HEK293 (cell line): Measurements from ENCODE around the gene CTNNA2.

Source experiments
- CTCF ChIA-PET: fragments of 350-600 bp; formaldehyde crosslinking; extraction: SDS; loops from one replicate; lab custom pipeline; 2021; ENCODE audit warnings: antibody characterized with exemption; lab: Yijun Ruan, JAX
- POLR2A ChIA-PET: fragments of 300-600 bp; formaldehyde crosslinking; extraction: SDS; loops from one replicate; lab custom pipeline; 2020; ENCODE audit warnings: antibody characterized with exemption, inconsistent platforms; lab: Yijun Ruan, JAX
- H3K27ac ChIP-seq: fragments of 200-500 bp; sonication (Bioruptor generic); 2 replicates; pipeline ENCODE4 v1.5.1; 2014; ENCODE audit warnings: low read depth, low read length, control low read depth, inconsistent platforms; ENCODE audit errors: extremely low read depth
- H3K36me3 ChIP-seq, 2 experiments: fragments of 200-500 bp in 1 of 2; sonication (Bioruptor generic) in 1 of 2; 1 replicate in 1 of 2; 2 replicates in 1 of 2; pipeline ENCODE4 v1.5.1; 2014 to 2017; ENCODE audit warnings: inconsistent platforms in 2 of 2, low read length in 2 of 2; ENCODE audit not compliant: control insufficient read depth in 2 of 2, insufficient read depth in 1 of 2
- H3K4me1 ChIP-seq: fragments of 200-500 bp; sonication (Bioruptor generic); 2 replicates; pipeline ENCODE4 v1.5.1; 2014; ENCODE audit warnings: mild to moderate bottlenecking, low read length, inconsistent platforms; ENCODE audit not compliant: control insufficient read depth, insufficient read depth
- H3K4me3 ChIP-seq: 2 replicates; pipeline ENCODE4 v1.5.1; 2011; ENCODE audit warnings: low read depth, mild to moderate bottlenecking, control low read depth, low read length, moderate library complexity
- H3K9me3 ChIP-seq: fragments of 200-500 bp; sonication (Bioruptor generic); 2 replicates; pipeline ENCODE4 v1.5.1; 2014; ENCODE audit warnings: low read depth, low read length, inconsistent platforms; ENCODE audit not compliant: control insufficient read depth, insufficient read depth
- BCL6B ChIP-seq: fragments of 450-650 bp; formaldehyde crosslinking; IDR thresholded peaks from 2 replicates; pipeline ENCODE4 v1.5.1; 2017; ENCODE audit warnings: missing biosample characterization, missing genetic modification characterization
- GLIS1 ChIP-seq: fragments of 450-650 bp; formaldehyde crosslinking; IDR thresholded peaks from 2 replicates; pipeline ENCODE4 v1.5.1; 2016; ENCODE audit warnings: missing biosample characterization, missing genetic modification characterization
- OSR2 ChIP-seq: fragments of 450-650 bp; formaldehyde crosslinking; IDR thresholded peaks from 2 replicates; pipeline ENCODE4 v1.5.1; 2016; ENCODE audit warnings: missing biosample characterization, missing genetic modification characterization
- ZBTB49 ChIP-seq: fragments of 450-650 bp; formaldehyde crosslinking; IDR thresholded peaks from 2 replicates; pipeline ENCODE4 v1.5.1; 2016; ENCODE audit warnings: missing biosample characterization, missing genetic modification characterization, low read depth
- ZBTB7A ChIP-seq: fragments of 450-650 bp; formaldehyde crosslinking; IDR thresholded peaks from 2 replicates; pipeline ENCODE4 v1.5.1; 2016; ENCODE audit warnings: low read depth, missing biosample characterization, missing genetic modification characterization
- ZIC2 ChIP-seq: fragments of 450-650 bp; formaldehyde crosslinking; IDR thresholded peaks from 2 replicates; pipeline ENCODE4 v1.5.1; 2016; ENCODE audit warnings: missing biosample characterization, missing genetic modification characterization
- ZNF335 ChIP-seq: fragments of 450-650 bp; formaldehyde crosslinking; conservative IDR thresholded peaks from 2 replicates; pipeline ENCODE4 v1.5.1; 2016; ENCODE audit warnings: missing biosample characterization, missing genetic modification characterization
- ZNF433 ChIP-seq: fragments of 450-650 bp; formaldehyde crosslinking; IDR thresholded peaks from 2 replicates; pipeline ENCODE4 v1.5.1; 2016; ENCODE audit warnings: missing biosample characterization, missing genetic modification characterization, low read depth
- ZNF518A ChIP-seq: fragments of 450-650 bp; formaldehyde crosslinking; conservative IDR thresholded peaks from 2 replicates; pipeline ENCODE4 v1.5.1; 2016; ENCODE audit warnings: low read depth, missing biosample characterization, missing genetic modification characterization
- ZNF561 ChIP-seq: fragments of 450-650 bp; IDR thresholded peaks from 2 replicates; pipeline ENCODE4 v1.5.1; 2018; ENCODE audit warnings: missing biosample characterization, missing genetic modification characterization, borderline replicate concordance
- TF ChIP-seq, protein P1 (sequence below): fragments of 450-650 bp; formaldehyde crosslinking; IDR thresholded peaks from 2 replicates; pipeline ENCODE4 v1.5.1; 2016; ENCODE audit warnings: missing biosample characterization, missing genetic modification characterization
- TF ChIP-seq, protein P2 (sequence below): fragments of 450-650 bp; formaldehyde crosslinking; IDR thresholded peaks from 2 replicates; pipeline ENCODE4 v1.5.1; 2016; ENCODE audit warnings: missing biosample characterization, missing genetic modification characterization
- TF ChIP-seq, protein P3 (sequence below): fragments of 450-650 bp; formaldehyde crosslinking; IDR thresholded peaks from 2 replicates; pipeline ENCODE4 v1.5.1; 2016; ENCODE audit warnings: missing biosample characterization, missing genetic modification characterization

The CTNNA2 gene

DNA sequence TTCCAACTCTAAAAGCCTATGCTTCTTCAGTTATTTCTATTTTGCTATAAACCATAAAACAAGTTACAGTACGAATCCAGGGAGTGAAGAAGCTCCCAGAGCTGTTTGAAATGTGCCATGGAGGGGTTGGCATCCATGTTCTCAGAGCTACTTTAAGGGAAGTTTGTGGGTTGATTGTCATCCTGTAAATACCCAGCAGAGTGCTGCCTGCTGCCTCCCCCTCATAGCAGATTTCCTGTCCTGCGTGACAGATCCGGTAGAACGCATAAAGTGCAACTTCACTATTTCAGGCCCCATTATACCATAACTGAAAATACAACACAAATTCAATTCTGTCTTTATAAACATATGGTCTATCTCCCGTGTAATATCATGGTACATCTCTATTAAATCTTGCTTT, 114.4 kb downstream of the CTNNA2 start (continued):
- no peak for TF ChIP-seq OSR2
- TF ChIP-seq ZNF433 (tag by site-specific recombination) = no peak
- TF ChIP-seq ZNF518A (tag by site-specific recombination) = no peak
- no peak for TF ChIP-seq ZBTB7A (tag by site-specific recombination)
- TF ChIP-seq, all 188 proteins: peak for 0

DNA sequence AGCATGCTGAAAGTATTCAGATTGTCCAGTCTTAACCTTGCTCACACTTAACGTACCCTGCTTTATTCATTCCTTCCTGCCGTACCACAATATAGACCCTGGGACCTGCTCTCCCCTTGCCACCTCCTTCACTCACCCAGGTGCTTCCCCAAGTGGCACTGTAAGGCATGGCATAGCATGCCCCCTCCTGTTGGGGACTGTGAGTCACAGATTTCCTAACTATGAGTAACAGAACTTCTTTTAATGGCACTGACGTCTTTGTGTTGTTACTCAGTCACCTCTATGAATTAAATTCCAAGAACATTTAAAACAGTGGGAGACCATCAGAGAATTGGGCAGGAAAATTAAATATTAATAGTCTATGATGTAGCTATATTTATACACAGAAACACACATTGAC, 117.2 kb downstream of the CTNNA2 start:
- POLR2A ChIA-PET = no interaction called here
- no peak overlapping the region for H3K27ac ChIP-seq
- CTCF ChIA-PET = no interaction called here
- TF ChIP-seq, protein P1, sequence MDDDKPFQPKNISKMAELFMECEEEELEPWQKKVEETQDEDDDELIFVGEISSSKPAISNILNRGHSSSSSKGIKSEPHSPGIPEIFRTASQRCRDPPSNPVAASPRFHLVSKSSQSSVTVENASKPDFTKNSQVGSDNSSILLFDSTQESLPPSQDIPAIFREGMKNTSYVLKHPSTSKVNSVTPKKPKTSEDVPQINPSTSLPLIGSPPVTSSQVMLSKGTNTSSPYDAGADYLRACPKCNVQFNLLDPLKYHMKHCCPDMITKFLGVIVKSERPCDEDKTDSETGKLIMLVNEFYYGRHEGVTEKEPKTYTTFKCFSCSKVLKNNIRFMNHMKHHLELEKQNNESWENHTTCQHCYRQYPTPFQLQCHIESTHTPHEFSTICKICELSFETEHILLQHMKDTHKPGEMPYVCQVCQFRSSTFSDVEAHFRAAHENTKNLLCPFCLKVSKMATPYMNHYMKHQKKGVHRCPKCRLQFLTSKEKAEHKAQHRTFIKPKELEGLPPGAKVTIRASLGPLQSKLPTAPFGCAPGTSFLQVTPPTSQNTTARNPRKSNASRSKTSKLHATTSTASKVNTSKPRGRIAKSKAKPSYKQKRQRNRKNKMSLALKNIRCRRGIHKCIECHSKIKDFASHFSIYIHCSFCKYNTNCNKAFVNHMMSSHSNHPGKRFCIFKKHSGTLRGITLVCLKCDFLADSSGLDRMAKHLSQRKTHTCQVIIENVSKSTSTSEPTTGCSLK (tag by site-specific recombination) = no peak
- H3K4me1 ChIP-seq = no peaks in the 10 kb centered on the region
- no peaks in the 10 kb centered on the region for H3K36me3 ChIP-seq
- no peaks in the 10 kb centered on the region for H3K9me3 ChIP-seq
- no peak overlapping the region for H3K4me3 ChIP-seq

GRCh38 chr2:79630972-79631557, 118.2 kb downstream of the CTNNA2 start:
- ChIA-PET CTCF (no interaction called here), POLR2A (no interaction called here)
- Histone ChIP-seq H3K4me3 (no peak overlapping the region), H3K36me3 (no peaks in the 10 kb centered on the region), H3K4me1 (no peaks in the 10 kb centered on the region), H3K9me3 (no peaks in the 10 kb centered on the region), H3K27ac (no peak overlapping the region)
- TF ChIP-seq, protein P2, sequence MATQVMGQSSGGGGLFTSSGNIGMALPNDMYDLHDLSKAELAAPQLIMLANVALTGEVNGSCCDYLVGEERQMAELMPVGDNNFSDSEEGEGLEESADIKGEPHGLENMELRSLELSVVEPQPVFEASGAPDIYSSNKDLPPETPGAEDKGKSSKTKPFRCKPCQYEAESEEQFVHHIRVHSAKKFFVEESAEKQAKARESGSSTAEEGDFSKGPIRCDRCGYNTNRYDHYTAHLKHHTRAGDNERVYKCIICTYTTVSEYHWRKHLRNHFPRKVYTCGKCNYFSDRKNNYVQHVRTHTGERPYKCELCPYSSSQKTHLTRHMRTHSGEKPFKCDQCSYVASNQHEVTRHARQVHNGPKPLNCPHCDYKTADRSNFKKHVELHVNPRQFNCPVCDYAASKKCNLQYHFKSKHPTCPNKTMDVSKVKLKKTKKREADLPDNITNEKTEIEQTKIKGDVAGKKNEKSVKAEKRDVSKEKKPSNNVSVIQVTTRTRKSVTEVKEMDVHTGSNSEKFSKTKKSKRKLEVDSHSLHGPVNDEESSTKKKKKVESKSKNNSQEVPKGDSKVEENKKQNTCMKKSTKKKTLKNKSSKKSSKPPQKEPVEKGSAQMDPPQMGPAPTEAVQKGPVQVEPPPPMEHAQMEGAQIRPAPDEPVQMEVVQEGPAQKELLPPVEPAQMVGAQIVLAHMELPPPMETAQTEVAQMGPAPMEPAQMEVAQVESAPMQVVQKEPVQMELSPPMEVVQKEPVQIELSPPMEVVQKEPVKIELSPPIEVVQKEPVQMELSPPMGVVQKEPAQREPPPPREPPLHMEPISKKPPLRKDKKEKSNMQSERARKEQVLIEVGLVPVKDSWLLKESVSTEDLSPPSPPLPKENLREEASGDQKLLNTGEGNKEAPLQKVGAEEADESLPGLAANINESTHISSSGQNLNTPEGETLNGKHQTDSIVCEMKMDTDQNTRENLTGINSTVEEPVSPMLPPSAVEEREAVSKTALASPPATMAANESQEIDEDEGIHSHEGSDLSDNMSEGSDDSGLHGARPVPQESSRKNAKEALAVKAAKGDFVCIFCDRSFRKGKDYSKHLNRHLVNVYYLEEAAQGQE (tag by site-specific recombination) = no peak
- TF ChIP-seq ZNF561 (no peak), ZBTB49 (tag by site-specific recombination) (no peak), ZNF335 (tag by site-specific recombination) (no peak), ZIC2 (tag by site-specific recombination) (no peak), GLIS1 (no peak), BCL6B (no peak)
- TF ChIP-seq, protein P3, sequence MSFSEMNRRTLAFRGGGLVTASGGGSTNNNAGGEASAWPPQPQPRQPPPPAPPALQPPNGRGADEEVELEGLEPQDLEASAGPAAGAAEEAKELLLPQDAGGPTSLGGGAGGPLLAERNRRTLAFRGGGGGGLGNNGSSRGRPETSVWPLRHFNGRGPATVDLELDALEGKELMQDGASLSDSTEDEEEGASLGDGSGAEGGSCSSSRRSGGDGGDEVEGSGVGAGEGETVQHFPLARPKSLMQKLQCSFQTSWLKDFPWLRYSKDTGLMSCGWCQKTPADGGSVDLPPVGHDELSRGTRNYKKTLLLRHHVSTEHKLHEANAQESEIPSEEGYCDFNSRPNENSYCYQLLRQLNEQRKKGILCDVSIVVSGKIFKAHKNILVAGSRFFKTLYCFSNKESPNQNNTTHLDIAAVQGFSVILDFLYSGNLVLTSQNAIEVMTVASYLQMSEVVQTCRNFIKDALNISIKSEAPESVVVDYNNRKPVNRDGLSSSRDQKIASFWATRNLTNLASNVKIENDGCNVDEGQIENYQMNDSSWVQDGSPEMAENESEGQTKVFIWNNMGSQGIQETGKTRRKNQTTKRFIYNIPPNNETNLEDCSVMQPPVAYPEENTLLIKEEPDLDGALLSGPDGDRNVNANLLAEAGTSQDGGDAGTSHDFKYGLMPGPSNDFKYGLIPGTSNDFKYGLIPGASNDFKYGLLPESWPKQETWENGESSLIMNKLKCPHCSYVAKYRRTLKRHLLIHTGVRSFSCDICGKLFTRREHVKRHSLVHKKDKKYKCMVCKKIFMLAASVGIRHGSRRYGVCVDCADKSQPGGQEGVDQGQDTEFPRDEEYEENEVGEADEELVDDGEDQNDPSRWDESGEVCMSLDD (tag by site-specific recombination) = no peak
